IPS DF 19.7 (cell line): ENCODE measurements around the gene UBE2J2.

Source experiments
- DNase-seq: peaks from one replicate; pipeline ENCODE4 v3.0.0-alpha.2; 2013; ENCODE audit warnings: low read depth, low spot score

UBE2J2 gene

DNA sequence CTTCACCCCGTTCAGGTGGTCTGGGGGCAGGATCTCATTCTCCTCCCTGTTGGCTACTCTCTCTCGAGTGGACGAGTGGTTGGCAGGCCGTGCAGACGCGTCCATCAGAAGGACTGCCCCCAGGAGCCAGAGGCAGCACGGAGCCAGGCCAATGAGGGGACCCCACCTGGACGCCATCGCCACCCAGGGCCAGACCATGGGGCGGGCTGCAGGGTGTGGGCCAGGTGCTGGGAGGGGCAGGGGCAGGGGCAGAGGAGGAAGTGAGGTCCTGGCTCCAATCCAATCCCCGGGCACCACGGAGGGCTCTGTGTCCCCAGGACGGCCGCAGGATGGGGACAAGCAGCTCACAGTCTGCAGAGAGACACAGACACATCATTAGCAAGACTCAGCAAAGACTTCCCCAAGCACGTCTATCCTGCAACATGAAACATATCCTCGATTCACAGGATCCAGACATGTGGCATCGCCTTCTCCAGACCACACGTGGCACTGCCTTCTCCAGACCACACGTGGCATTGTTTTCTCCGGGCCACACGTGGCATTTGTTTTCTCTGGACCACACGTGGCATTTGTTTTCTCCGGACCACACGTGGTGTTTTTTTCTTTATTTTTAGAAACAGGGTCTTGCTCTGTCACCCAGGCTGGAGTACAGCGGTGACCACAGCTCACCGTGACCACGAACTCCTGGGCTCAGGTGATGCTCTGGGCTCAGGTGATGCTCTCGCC lies 44.9 kb downstream of the UBE2J2 start:
- no peak for DNase-seq

DNA sequence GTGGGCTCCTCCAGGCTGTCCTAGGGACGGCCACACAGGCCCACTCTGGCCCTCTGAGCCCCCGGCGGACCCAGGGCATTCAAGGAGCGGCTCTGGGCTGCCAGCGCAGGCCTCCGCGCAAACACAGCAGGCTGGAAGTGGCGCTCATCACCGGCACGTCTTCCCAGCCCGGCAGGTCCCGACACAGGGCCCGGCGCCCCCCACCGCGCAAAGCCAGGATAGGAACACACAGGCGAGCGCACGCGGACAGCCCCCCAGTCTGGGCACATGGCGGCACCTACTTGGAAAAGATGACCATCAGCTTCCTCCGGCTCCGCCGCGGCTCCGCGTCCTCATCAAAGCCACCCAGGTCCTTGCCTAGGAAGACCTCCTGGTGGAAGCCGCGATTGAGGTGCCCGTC lies 45.5 kb downstream of the UBE2J2 start:
- DNase-seq, result no peak

DNA sequence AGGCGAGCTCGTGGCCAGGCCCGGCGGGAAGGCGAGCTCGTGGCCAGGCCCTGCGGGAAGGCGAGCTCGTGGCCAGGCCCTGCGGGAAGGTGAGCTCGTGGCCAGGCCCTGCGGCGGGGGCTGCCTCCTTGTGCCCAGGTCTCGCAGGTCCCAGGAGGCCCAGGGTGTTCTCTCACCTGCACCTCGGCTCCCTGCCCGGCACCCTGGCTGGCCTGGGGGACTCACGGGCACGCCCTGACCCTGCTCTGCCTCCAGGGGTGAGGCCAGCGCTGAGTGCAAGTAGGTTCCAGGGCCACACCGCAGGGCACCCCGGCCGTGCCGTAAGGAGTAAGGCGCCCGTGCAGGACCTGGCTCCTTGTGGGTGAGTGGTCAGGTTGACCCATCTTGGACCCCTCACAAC lies 46.3 kb downstream of the UBE2J2 start:
- no peak for DNase-seq

DNA sequence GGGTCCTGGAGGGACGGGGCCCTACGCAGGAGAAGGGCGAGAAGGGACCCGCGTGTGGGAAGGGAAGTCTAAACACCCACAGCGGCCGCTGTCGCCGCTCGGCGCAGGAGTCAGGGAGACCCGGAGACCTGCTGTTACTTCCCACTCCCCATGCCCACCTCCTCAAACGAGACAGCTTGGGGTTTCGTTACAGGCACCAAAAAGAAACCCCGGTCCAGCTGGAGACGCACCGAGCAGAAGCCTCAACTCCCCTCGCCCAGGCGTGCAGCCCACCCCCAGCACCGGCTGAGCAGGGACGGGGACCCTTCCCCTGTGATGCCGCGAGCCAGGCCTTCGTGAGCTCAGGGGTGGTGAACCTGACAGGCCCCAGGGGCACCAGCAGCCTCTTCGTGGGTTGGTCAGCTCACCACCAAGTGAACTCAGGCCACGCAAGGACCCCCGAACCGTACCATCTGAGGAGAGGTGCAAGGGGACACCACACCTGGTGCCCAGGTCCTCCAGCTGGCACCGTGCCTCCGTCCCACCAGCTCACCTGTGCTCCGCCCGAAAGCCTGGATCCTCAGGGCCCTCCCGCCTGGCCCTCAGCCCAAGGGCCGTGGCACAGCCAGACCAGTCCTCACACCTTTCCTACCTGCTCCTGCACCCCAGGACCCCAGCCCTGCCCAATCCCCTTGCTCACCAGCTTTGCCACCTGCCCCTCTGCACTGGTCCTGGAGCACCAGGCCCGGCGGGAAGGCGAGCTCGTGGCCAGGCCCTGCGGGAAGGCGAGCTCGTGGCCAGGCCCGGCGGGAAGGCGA lies 46.9 kb downstream of the UBE2J2 start:
- no peak for DNase-seq

DNA sequence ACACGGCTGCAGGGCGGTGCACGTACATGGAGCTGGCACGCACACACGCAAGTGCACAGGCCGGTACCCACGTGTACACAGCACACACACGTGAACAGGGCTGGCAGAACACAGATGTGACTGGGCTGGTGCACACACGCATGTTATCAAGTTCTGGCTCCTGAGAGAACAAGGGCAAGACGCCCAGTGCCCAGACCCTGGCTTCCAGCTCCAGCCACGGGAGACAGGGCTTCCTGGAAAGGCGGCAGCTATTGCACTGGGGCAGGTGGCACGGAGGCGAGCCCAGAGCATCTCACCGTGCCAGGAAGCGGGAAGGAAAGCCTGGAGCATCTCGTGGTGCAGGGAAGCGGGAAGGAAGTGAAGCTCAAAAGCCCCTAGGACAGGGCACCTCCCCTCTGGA lies 47.7 kb downstream of the UBE2J2 start:
- no peak for DNase-seq

DNA sequence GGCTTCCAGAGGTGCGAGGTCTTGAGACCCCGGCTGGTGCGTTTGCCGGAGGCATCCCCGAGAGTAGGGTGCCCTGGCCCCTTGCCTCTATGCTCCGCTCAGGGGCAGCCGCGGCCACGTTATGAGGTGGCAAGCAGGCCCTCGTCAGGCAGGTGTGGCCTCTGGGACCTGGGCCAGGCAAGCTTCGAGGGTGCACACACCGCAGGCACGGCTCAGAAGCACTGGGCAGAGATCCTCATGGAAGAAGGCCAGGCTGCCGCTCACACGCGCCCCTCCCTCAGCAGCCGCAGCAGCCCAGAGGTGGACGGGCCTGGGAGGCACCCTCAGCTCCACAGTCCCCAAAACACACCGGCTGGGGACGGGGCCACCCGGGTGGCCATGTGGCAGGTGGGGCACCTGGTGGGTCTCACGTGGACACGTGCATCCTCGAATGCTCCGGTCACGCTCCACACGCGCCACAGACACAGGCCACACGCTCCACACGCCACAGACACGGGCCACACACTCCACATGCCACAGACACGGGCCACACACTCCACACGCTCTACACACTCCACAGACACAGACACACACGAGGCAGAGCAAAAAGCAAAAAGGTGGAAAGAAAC lies 48.3 kb downstream of the UBE2J2 start:
- no peak for DNase-seq

DNA sequence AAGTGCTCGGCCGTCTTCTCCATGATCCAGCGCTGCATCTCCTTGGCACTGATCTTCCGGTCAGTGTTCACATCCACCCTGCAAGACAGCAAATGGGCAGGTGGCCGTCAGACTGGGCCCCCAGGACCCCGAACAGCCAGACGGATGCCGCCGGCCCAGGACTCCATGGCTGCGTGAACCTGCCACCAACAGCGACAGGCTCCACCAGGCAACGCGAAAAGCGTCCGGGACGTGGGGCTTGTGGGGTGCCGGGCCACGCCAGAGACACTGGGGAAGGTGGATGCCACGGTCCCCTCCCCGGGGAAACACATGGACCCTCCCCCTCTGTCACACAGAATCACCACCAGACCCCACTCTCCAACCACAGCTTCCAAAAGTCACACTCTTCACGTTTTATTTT lies 49.8 kb downstream of the UBE2J2 start:
- no peak for DNase-seq

DNA sequence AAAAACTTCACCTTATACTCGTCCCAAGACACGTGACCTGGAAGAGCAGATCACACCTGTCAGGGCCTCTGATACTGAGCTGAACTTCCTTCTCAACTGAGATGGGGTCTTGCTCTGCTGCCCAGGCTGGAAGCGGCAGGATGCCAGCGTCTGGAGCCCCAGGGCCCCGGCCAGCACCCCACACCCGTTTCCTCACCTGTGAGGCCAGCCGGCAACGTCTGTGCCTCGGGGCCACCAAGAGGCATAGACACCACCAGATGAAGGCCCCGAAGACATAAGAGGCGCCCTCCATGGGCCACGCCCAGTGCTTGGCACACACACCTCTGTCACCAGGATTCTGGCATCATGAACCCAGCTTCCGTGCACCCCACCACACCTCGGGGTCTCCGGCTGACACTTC lies 50.3 kb downstream of the UBE2J2 start:
- no peak for DNase-seq

DNA sequence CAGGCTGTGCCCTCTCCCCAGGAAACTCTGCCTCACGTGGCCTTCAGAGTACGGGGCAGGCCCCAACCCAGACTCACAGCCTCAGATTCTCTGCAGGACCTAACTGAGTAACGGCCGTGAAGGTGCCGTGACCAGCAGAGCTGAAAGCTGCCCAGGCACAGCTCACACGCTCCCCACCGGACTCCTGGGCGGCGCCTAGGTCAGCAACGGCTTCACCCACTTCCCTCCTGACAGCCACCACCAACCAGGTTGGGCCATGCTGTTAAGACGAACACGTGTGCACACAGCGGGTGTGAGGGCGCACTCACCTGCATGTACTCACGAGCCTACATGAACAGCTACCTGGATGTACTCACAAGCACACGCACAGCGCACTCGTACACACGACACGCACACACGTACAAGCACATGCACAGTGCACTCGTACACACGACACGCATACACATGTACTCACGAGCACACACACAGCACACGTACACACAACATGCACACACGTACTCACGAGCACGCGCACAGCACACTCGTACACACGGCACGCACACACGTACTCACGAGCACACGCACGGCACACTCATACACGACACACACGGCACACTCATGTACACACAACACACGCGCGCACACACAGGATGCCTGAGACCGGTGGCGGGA lies 51.0 kb downstream of the UBE2J2 start:
- DNase-seq, result no peak

DNA sequence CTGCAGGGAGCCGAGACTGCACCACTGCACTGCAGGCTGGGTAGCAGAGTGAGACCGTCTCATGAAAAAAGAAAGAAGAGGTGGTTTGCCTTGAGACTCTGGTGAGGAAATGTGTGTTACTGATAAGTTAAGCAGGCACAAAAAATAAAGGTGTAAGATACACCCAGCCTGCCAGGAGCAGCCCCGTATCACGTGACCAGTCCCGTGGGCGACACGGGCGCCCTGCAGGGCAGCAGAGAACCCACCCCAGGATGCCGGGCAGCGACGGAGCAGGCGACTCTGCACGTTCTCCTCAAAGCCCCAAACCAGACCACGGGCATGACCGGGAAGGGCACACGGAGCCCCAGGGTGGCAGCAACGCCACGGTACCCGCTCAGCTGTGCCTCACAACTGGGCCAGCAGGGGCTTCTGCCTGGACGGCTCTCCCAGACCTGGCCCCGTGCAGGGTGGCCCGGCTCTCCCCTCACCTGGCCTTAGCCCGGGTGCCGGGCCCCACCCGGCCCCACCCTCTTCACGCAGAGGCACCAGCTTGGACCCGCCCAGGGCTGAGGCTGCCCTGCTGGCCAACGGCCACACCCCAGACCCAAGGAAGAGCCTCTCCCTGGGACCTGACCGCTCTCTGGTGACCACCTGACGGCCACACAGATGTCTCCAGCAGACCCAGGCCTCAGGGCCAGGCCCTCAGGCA lies 51.6 kb downstream of the UBE2J2 start:
- no peak for DNase-seq

DNA sequence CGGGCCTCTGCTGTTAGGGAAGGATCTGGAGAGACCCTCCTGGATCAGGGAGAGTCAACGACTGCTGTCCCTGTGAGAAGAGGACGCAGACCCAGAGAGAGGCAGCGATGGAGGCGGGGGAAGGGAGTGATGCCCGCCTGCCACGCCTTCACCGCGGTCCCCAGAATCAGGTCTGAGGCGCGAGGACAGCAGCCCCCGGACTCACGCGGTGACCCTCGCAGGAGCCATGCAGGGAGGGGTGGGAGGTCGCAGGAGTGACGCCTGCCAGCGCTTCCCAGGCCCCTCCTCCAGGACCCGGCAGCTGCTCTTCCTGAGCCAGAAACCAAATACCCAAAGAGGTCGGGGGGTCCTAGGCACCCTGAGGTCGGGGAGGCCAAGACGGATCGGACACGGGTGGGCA lies 53.5 kb downstream of the UBE2J2 start:
- DNase-seq, result no peak

DNA sequence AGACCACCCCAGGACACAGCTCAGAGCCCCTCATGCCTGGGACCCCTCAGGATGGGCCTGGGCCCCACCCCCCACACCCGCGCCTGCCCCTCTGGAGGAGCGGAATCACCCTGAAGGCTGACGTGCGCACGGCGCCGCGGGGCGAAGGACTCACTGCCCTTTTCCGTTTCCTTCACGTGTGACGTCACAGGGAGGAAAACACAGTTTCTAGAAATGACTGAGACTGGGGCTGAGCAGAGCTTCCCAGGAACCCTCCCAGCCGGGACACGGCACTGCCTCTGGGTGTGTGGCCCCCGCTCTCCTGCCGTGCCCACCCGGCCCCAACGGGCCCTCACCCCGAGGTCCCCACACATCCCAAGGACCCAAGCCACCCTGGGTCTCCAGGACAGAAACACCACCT lies 54.3 kb downstream of the UBE2J2 start:
- no peak for DNase-seq

DNA sequence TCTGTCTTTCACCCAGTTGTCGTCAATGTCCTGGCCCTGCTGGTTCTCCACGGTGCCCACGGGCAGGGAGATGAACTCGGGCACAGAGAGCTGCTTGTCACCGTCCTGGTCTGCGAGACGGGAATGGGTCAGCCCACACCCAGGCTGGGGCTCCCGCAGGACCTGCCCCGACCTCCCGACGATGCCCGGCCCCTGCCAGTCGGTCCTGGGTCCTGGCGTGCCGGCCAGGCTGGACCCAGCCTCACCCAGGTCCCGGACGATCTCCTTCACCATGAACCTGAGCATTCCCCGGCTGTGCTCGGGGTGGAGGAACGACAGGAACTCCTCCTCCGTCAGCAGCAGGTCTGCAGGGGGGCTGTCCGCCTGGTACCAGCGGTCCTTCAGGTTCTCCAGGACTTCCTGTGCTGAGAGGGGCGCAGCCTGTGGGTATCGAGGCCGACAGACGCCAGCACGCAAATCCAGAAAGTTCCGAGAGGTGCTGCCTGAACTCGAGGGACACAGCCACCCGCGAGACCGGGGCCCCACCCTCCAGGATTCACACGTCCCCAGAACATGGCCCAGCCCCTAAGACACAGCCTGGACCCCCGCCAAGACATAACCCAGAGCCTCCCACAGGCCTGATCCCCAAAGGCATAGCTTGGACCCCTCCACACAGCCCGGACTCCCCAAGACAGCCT lies 55.0 kb downstream of the UBE2J2 start:
- no peak for DNase-seq

DNA sequence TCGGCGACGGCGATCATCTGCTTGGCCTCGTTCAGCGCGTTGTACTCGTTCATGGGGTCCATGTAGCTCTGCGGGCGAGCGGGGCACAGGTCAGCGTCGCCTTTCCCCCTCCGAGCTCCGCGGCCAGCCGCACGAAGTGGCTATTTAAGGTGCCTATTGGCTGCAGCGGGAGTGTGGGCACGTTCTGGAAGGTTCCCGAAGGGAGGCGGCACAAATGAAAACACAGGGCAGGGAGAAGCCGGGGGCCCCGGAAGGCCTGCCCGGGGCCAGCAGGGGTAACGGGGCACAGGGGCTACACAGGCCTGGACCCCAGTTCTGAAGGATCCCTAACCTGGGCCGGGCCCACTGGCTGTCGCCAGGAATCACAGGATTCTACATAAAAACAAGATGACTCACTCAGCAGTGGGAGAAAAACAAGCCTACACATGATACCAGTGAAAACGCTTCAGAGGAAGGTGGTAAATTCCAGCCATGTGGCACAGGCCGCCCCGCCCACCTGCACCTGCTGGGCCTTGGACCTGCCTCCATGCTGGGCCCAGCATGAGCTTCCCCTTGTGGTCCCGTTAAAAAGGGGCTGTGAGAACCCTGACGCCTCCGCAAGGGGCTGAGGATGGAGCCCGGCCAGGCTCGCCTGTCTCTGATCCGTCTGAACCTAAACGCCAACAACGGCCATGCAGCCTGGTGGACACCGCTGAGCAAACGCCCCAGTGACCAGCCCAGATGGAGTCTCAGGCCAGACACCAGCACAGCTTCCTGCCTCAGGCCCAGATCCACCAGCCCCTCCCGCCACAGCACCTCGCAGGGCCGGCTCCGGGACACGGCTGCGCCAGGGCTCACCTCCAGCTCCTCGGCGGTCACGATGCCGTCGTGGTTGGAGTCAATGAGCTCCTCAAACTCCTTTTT lies 55.8 kb downstream of the UBE2J2 start:
- no peak for DNase-seq

DNA sequence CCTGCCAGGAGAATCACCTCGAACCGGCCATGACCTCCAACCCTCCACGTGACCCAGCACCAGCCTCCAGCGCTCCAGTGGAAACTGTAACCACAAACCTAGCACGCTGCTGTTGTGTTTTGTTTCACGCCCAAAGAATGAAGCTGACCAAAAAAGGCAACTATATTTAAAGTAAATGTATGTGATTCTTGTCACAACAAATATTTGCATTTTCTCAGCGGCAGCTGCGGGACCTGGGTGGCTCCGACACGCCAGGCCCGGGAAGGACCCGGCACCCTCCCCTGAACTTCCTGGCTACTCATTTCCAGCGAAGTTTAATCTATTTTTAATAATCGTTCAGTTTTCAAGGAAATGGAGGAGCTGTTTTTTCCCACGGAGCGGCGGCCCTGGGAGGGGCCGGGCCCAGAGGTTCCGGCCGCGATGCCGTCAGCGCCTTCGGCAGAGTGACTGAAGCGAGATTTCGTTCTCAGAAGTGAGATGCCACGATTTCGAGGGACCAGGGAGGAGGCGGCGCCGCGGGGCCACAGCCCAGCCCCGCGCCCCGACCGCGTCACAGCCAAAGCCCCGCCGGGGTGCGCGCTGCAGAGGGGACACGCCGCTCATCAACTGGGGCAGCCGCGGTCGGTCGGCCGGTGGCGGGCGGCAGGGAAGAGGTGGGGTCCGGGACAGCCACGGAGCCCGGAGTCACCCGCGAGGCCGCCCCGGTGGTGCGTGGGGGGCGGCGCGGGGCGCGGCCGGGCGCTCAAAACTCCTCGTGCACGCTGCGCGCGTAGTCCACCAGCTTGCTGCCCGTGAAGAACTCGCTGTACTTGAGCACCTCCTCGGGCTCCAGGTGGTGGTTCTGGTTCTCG lies 56.7 kb downstream of the UBE2J2 start:
- DNase-seq, result no peak

DNA sequence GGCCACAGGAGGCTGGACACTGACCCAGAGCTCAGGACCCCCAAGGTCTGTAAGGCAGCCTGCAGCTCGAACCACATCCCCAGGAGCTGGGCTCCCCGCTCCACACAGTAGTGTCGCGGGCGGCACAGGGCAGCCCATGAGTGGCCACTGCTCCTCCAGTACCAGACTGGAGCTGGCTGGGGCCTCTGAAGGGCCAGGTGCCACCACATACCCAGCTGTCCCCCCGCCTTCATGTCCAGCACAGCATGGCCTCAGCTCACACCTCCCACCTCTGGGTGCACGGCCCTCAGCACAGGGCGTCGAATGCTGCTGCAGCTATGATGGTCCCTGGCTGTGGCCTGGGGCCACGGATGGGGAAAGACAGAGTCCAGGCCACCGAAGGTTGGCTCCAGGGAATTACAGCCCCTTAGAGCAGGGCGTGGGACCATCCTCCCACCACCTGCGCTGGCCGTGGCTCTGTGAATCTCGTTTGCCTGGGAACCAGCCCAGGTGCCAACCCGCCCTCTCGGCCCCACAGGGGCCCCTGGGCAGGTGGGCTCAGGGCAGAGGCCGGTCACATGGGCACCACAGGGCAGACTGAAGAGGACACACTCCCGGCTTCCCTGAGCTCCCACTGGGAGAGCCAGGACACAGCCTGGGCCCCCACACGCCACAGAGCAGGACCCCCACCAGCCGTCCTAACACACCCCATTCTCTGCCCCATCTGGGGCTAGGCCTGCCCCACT lies 57.6 kb downstream of the UBE2J2 start:
- DNase-seq, result no peak

DNA sequence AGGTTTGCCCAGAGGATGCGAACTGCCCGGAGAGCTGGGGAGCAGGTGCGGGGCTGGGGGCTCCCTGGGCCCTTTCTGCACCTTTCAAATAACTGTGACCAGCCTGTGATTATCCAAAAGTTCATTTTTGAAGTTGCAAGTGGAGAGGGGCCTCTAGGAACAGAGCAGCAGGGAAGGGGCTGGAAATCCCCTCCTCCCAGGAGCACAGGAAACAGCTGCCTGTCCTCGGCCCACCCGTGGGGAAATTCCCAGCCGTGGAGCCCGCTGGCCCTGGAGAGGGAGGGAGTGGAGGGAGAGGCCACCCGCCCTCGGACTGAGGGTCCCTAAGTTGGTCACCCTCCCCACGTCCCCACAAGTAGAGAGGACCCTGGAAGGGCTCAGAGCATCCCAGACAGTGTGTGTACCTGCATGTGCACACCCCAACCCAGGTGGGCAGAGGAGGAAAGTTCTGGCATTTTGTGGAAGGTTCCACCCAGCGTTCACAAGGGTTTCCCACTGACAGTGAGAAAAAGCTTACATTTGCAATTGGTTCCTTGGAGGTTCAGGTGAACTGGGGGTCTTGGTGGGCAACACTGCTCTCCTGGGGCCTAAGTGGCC lies 58.5 kb downstream of the UBE2J2 start:
- DNase-seq, result no peak
